Natural killer cell treated with Interleukin-12 subunit alpha and Interleukin-12 subunit beta and Interleukin-15 and Interleukin-18, amount 100 ng/mL, for 72 hours (primary cell): ENCODE measurements around the gene ETS1. TPM values are rescaled to one million over a fixed set of nuclear protein-coding genes. Genes with fewer than 3 reads are reported as not detected.

Experiments used
- ATAC-seq, 2 donors: fragments of 150-1000 bp; cut with Tn5 transposase in 1 of 2; sonication (Bioruptor Pico), chemical (Tn5 transposase) in 1 of 2; 2 replicates each; pipeline ENCODE4 v1.10.0; 2021
- DNase-seq: peaks from one replicate; pipeline ENCODE4 v3.0.0; 2022; ENCODE audit warnings: low spot score
- H3K27ac Mint-ChIP-seq, 2 donors: 1 replicate in 1 of 2; 2 replicates in 1 of 2; pipeline ENCODE4 v1.8.0; 2022; ENCODE audit warnings: mixed read lengths in 2 of 2, mild to moderate bottlenecking in 1 of 2, moderate library complexity in 1 of 2
- H3K27me3 Mint-ChIP-seq, 2 donors: 1 replicate in 1 of 2; 2 replicates in 1 of 2; pipeline ENCODE4 v1.8.0; 2022; ENCODE audit warnings: mixed read lengths in 2 of 2
- H3K36me3 Mint-ChIP-seq: one replicate; pipeline ENCODE4 v1.8.0; 2022; ENCODE audit warnings: mixed read lengths
- H3K4me1 Mint-ChIP-seq, 2 donors: 1 replicate in 1 of 2; 2 replicates in 1 of 2; pipeline ENCODE4 v1.8.0; 2022; ENCODE audit warnings: low read depth in 2 of 2, mixed read lengths in 2 of 2, mild to moderate bottlenecking in 1 of 2
- H3K4me3 Mint-ChIP-seq: one replicate; pipeline ENCODE4 v1.8.0; 2022; ENCODE audit warnings: mixed read lengths
- H3K9me3 Mint-ChIP-seq: 2 replicates; pipeline ENCODE4 v1.8.0; 2022; ENCODE audit warnings: mixed read lengths
- total RNA-seq, 2 donors: library from RNA; stranded (reverse); gene quantifications; one replicate each; pipeline ENCODE4 v1.2.3, GENCODE V29; 2022

ETS1 gene
- total RNA-seq, 2 donors from 2014 or later, result 521 to 738 TPM

DNA sequence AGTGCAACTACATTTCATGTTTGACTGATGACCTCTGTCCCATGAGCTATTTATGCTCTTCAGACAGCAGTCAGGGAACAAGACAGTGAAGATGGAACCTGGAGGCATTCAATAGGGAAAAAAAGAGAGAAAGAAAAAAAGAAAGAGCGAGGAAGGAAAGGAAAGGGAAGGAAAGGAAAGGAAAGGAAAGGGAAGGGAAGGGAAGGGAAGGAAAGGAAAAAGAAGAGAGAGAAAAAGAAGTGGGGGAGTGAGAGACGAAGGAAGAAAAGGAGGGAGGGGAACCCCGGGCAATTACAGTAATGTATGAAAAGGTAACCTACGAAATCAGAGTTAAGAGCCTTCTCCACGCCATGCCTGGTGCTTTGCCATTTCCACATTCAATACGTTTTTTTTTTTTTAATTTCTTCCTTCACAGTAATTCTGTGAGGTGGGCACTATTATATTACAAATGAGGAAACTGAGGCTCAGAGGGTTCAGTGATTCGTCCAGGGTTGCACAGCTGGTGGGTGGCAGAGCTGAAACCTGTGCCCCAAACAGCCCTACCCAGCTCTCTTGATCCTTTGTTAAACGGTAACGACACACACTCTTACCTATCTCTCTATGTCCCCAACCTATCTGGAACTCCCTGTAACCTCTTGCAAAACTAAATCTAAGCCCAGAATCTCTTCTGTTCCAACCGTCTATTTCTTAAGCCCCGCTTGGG lies 39.3 kb downstream of the ETS1 start:
- H3K27ac Mint-ChIP-seq, result peak overlapping the region; percentile 90 to 99
- peaks cover 0 to 2% of the 10 kb centered on the region in 2 donors for H3K27me3 Mint-ChIP-seq
- peak overlapping the region; percentile 76 for H3K4me3 Mint-ChIP-seq
- no peak for DNase-seq
- peaks cover 63 to 73% of the 10 kb centered on the region in 2 donors for H3K4me1 Mint-ChIP-seq
- H3K36me3 Mint-ChIP-seq, result no peaks in the 10 kb centered on the region
- H3K9me3 Mint-ChIP-seq, result no peaks in the 10 kb centered on the region
- no peak for ATAC-seq

DNA sequence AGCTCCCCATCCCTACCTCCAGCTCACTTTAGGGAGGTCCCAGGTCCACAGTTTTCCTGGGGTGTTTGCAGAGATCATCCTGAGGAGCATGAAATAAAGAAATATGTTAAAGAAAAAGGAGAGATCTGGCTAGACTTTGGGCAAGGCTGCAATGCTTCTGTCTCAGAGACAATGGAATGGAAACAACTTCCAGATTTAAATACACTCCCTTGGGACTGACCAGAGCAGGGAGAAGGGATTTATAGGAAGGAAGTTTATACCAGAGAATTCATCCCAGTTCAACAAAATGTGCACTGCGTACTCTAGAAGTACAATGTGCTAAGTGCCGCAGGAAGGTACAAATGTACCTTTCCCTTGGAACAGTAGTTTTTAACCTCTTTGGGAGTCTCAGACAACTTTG lies 40.4 kb downstream of the ETS1 start:
- DNase-seq (no peak), ATAC-seq (no peak)
- Mint-ChIP-seq H3K4me1 (peaks cover 57 to 62% of the 10 kb centered on the region in 2 donors), H3K27ac (peak overlapping the region; percentile 90 to 99), H3K4me3 (peak overlapping the region; percentile 76), H3K27me3 (peaks cover 0 to 2% of the 10 kb centered on the region in 2 donors), H3K36me3 (no peaks in the 10 kb centered on the region), H3K9me3 (no peaks in the 10 kb centered on the region)

DNA sequence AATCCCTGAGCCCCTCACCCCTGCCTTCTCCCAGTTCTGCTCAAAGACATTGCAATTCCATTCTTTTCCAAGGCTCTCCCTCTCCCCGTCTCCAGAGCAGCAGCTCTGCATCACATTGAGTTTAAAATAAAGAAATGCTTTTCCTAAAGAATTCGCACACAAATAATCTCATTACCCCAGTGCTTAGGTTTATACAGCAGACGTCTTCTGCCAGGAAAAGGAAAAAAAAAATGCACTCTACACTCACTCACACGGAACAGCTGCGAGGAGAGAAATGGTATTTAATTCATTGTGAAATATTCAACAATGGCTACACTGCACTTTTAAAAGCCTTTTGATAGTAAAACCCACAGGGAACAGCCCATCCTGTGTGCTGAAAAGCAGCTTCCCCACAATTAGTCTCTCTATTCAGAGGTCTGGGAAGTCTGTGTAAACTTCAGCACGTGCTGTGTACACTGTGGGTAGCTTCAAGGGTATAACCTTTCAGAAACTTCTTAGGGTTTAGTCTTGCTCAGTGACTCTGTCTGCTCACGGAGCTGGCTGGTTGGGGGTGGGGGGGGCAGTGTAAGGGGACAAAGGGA lies 42.8 kb downstream of the ETS1 start:
- Mint-ChIP-seq H3K27ac (peak overlapping the region; percentile 48 to 77), H3K27me3 (peaks cover 4 to 5% of the 10 kb centered on the region in 2 donors), H3K36me3 (no peaks in the 10 kb centered on the region), H3K4me1 (peaks cover 38% of the 10 kb centered on the region in 2 donors), H3K9me3 (no peaks in the 10 kb centered on the region), H3K4me3 (peak overlapping the region; percentile 63)
- DNase-seq (no peak), ATAC-seq (no peak)

DNA sequence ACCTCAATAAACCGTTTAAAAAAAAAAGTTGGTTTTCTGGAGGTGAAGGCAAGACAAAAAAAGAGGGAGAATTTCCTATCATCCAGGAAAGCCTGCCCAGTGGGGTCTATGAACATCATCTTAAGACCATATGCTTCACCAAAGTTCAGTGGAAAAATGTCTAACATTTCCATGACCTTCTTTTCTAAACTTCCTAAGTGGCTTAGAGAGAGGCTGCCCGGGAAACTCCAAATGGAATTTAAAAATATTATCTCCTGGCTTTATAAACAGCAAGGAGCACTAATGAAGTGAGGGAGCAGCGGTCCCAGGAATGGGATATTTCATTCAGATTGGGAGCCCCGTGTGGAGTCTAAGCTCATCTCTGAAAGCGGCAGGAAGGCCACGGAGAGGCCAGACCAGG lies 46.9 kb downstream of the ETS1 start:
- Mint-ChIP-seq H3K9me3 (no peaks in the 10 kb centered on the region), H3K4me1 (peaks cover 6 to 17% of the 10 kb centered on the region in 2 donors), H3K36me3 (peaks cover 3% of the 10 kb centered on the region), H3K27ac (no peak overlapping the region), H3K27me3 (peaks cover 4 to 7% of the 10 kb centered on the region in 2 donors), H3K4me3 (no peak overlapping the region)
- DNase-seq (no peak), ATAC-seq (no peak)

DNA sequence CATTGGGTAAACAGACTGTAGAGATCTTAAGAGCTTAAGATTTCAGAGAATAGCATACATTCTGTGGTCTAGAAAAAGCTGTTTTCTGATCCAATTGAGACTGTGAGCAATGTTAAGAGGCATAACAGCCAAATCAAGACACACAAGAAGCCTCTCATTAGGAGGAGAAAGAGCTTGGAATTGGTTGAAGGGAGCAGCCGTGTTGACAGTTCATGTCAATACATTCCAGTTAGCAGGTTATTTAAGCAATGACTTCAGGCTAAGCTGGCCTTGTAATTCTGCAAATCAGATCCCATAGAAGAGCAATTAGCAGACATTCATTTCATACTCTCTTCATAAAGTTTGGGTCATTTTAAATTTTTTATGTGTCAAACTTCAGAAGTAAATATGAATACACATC lies 50.9 kb downstream of the ETS1 start:
- DNase-seq, result no peak
- Mint-ChIP-seq H3K4me3 (no peak overlapping the region), H3K27ac (no peak overlapping the region), H3K27me3 (peaks cover 2 to 7% of the 10 kb centered on the region in 2 donors), H3K36me3 (peaks cover 5% of the 10 kb centered on the region), H3K9me3 (peaks cover 3% of the 10 kb centered on the region), H3K4me1 (peaks cover 7 to 8% of the 10 kb centered on the region in 2 donors)
- ATAC-seq, result no peak

DNA sequence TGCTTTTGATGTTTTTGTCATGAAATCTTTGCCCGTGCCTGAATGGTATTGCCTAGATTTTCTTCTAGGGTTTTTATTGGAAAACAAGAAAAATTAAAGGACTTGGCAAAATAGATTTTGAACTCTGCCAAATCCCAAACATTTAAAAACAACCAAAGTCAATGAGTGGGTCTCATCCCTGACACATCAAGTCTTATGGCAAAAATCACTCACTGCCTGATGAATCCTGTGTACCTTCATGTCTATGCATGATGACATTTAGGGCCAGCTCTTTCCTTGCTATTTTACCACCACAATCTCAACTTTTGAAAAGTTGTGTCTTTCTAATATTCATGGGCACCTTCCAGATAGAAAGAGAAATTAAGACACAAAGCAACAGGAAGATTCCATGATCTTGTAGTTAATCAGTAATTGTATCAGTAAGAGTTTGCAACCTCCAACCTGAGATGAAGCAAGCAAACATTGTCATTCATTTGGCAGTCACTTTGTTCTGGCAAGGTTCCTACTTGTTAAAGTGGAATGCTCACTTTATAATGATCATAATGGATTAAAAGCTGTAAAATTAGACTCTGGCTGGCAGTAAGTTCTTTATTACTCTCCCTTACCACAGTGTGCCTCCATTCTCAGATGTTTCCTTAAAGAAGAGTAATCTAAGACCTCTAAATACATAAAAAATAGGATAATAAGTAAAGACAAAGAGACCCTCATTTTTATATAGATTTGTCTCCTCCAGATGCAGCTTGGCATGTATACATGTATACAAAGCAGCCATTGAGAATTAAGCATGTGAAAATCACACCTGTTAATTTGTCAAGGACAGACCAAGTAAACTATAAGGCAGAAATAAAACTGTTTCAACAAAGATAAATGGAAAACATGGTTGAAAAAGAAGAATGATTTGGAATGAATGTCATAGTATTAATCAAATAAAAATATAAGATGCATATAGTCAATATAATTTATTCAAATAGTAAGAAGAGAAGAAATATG lies 51.6 kb downstream of the ETS1 start:
- Mint-ChIP-seq H3K9me3 (peaks cover 3% of the 10 kb centered on the region), H3K36me3 (peaks cover 5% of the 10 kb centered on the region), H3K4me3 (no peak overlapping the region), H3K4me1 (peaks cover 7 to 8% of the 10 kb centered on the region in 2 donors), H3K27me3 (peaks cover 0 to 7% of the 10 kb centered on the region in 2 donors), H3K27ac (no peak overlapping the region)
- DNase-seq, result no peak
- ATAC-seq, result no peak

DNA sequence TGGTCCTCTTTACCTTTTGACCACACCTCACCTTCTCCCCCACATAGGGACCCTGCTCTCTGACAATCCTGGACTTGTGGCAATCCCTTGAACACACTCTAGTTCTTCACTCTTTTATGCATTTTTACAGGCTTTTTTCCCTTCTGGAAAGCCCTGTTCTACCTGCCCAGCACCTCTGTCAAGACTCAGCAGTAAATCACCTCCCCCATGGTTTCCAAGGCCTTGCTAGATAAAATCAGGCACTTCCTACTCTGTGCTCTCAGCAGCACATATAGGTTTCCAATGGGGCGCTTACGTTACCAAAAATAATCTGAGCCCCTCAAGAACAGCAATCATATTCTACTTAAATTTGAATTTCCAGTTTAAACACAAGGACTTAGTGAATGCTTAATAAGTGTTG lies 53.9 kb downstream of the ETS1 start:
- peaks cover 20 to 23% of the 10 kb centered on the region in 2 donors for H3K4me1 Mint-ChIP-seq
- peaks cover 5% of the 10 kb centered on the region for H3K36me3 Mint-ChIP-seq
- peaks cover 0 to 2% of the 10 kb centered on the region in 2 donors for H3K27me3 Mint-ChIP-seq
- H3K27ac Mint-ChIP-seq, result peak overlapping the region; percentile 42
- peaks cover 6% of the 10 kb centered on the region for H3K9me3 Mint-ChIP-seq
- DNase-seq (no peak), ATAC-seq (no peak)
- H3K4me3 Mint-ChIP-seq, result no peak overlapping the region

DNA sequence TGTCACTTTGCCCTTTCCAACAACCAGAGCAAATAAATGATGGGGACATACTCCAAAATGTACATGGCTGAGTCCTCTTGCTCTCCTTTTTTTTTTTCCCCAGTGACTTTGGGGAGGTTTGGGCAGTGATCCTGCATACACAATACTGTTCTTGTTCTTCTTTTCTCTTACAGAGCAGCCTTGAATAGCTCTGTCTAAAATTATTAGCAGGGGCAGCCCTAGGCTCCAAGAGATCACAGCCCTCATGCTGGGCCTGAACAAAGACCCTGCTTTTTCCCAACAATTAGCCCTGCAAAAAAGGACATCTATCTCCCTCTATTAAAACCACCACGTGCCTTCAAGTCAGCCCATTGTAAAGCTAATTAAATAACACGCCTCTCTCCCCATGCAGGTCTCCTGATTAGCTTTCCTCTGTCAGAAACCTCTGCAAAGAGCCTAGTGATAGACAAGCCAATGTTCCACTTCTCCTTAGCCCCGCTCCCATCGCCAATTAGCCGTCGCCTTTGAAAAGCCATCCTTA lies 54.7 kb downstream of the ETS1 start:
- Mint-ChIP-seq H3K4me1 (peaks cover 28 to 31% of the 10 kb centered on the region in 2 donors), H3K27me3 (peaks cover 0 to 2% of the 10 kb centered on the region in 2 donors), H3K9me3 (peaks cover 6% of the 10 kb centered on the region), H3K36me3 (peaks cover 5% of the 10 kb centered on the region), H3K27ac (peak overlapping the region in 1 of 2 donors; percentile 42), H3K4me3 (no peak overlapping the region)
- DNase-seq (no peak), ATAC-seq (no peak)

DNA sequence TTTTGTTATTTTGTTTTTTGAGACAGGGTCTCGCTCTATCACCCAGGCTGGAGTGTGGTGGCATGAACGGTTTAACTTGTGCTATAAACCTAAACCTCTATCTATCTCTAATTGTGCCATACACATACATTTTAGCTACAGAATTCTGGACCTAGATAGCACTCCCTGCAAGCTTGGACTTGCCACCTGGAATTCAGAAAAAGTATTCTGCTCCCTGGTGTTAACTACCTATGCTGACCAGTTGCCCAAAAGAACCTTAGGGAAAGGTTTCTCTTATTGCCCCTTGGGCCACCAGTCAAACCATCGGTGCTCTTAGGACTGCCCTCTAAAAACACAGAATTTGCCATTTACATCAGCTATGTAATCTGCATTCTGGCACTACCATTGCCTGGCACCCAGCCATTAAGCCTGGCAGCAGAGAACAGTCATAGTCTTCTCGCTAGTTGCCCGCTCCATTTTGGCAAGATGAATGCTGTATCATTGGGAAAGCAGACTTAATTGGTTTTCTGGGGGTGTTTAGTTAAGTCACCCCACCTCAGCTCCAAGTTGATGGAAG lies 55.3 kb downstream of the ETS1 start:
- H3K9me3 Mint-ChIP-seq, result peaks cover 6% of the 10 kb centered on the region
- ATAC-seq, result no peak
- DNase-seq, result no peak
- H3K4me3 Mint-ChIP-seq, result no peak overlapping the region
- H3K4me1 Mint-ChIP-seq, result peaks cover 34 to 37% of the 10 kb centered on the region in 2 donors
- H3K27me3 Mint-ChIP-seq, result peaks cover 0 to 2% of the 10 kb centered on the region in 2 donors
- H3K36me3 Mint-ChIP-seq, result peaks cover 5% of the 10 kb centered on the region
- H3K27ac Mint-ChIP-seq, result no peak overlapping the region

DNA sequence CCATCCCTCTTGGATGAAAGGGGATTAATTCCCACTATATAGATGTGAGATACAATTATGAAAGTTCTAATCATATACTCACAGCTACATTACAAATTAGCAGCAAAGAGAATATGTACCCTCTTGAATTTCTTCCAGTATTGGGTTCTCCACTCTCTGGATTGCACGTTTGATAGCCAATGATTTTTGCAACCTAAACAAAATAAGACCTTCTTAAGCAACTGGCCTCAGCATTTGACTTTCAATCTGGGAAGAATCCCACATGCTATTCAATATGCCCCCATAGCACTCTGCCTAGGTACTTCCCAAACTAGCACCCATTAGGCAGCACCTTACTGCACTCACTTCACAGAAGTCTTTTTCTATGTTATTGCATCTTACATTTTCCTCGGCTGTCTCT lies 55.8 kb downstream of the ETS1 start:
- Mint-ChIP-seq H3K9me3 (peaks cover 6% of the 10 kb centered on the region), H3K36me3 (peaks cover 5% of the 10 kb centered on the region), H3K27ac (no peak overlapping the region), H3K4me1 (peaks cover 39 to 42% of the 10 kb centered on the region in 2 donors), H3K4me3 (no peak overlapping the region), H3K27me3 (peaks cover 0 to 2% of the 10 kb centered on the region in 2 donors)
- ATAC-seq (no peak), DNase-seq (no peak)

DNA sequence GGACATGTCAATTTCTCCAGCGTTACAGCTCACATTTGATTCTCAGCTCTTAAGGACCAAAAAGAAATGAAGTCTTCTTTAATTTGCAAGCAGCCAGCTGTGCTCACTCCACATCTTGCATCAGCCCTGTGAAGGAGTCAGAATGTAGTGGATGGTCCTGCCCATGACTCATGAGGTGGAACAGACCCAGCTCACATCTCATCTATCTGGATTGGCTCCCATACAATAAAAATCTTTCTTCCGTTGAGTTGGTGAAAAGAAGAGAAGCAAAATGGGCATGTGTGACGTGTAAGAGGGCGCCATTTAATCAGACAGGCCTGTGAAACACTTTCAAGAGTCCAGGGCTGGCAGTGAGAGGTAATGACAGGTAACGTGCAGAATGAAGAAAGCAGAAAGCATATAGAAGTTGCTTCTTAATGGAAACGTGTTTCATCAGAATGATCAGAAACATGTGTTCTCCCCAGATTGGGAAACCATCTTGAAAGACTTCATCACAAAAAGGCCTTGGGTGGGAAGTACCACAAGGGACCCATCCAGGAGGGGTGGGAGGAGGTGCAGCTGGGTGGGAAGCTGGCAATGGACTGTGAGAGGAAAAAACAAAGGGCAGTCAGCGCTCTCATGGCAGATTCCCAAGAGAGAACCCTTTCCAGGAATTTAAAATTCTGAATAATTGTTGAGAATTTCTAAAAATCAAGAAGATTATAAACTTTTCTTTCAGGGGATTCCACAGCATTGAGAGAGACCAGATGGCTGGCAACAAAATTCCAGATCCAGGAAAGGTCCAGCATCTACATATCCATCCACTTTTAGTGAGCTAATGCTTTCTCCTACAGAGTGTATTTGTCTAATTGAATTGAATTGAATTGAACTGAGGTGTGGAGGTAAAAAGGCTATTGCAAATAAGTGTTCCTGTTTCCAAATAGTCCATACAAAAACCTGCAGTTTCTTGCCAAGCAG lies 57.0 kb downstream of the ETS1 start:
- ATAC-seq, result no peak
- H3K27ac Mint-ChIP-seq, result peak overlapping the region; percentile 6 to 18
- peaks cover 1% of the 10 kb centered on the region for H3K36me3 Mint-ChIP-seq
- peaks cover 0 to 2% of the 10 kb centered on the region in 2 donors for H3K27me3 Mint-ChIP-seq
- peaks cover 6% of the 10 kb centered on the region for H3K9me3 Mint-ChIP-seq
- peaks cover 51 to 54% of the 10 kb centered on the region in 2 donors for H3K4me1 Mint-ChIP-seq
- DNase-seq, result no peak
- no peak overlapping the region for H3K4me3 Mint-ChIP-seq

DNA sequence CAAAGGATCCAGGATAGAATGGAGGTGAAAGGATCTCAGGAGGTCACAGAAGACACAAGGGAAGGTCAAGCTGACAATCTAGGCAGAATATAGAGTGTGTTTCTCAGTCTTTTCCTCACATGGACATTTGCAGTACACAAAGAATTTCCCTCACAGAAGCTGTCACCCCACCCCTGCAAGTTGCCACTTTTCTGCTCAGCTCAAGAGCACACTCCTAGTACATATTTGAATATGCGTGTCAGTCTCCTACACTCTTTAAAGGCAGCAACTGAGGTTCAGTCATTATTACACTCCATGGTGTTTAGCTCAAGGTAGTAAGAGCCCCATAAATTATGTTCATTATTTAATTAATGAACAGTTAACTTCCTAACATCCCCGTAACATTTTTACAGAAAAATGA lies 59.1 kb downstream of the ETS1 start:
- H3K9me3 Mint-ChIP-seq, result peaks cover 3% of the 10 kb centered on the region
- DNase-seq (no peak), ATAC-seq (peak in 1 of 2 donors; percentile 54)
- peaks cover 0 to 2% of the 10 kb centered on the region in 2 donors for H3K27me3 Mint-ChIP-seq
- no peaks in the 10 kb centered on the region for H3K36me3 Mint-ChIP-seq
- H3K27ac Mint-ChIP-seq, result peak overlapping the region; percentile 95 to 96
- H3K4me3 Mint-ChIP-seq, result peak overlapping the region; percentile 71
- peaks cover 59 to 69% of the 10 kb centered on the region in 2 donors for H3K4me1 Mint-ChIP-seq
